OCI-LY1 (cell line): ENCODE measurements around the gene CUBN.

Experiments used
- EZH2 ChIP-seq: fragments of 200-600 bp; sonication (generic), shearing (Covaris generic); IDR thresholded peaks from 2 replicates; pipeline ENCODE4 v1.8.0; 2017; ENCODE audit warnings: borderline replicate concordance, mixed run types, mild to moderate bottlenecking, antibody characterized with exemption, low read length, moderate library complexity, mixed read lengths
- TF ChIP-seq, protein P1 (sequence below): fragments of 200-600 bp; sonication (generic), shearing (Covaris generic); IDR thresholded peaks from 2 replicates; pipeline ENCODE4 v1.5.1; 2017; ENCODE audit warnings: mild to moderate bottlenecking, antibody characterized with exemption, low read length, moderate library complexity, mixed read lengths

DNA sequence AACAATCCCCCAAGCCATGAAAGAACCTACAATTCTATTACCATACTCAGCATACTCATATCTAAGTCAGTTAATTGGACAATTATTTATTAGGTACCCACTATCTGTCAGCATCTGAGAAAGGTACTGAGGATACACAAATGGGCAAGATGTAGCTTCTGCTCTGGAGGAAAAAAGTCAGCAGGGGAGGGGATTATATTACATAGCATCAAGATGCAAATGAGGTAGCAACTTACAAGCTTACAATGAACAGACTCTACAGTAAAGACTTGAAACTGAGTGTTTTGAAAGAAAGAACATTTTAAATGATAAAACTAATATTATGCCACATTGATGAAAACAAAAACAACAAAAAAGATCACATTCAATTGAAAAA, 10.8 kb upstream of the CUBN start:
- TF ChIP-seq, protein P1, sequence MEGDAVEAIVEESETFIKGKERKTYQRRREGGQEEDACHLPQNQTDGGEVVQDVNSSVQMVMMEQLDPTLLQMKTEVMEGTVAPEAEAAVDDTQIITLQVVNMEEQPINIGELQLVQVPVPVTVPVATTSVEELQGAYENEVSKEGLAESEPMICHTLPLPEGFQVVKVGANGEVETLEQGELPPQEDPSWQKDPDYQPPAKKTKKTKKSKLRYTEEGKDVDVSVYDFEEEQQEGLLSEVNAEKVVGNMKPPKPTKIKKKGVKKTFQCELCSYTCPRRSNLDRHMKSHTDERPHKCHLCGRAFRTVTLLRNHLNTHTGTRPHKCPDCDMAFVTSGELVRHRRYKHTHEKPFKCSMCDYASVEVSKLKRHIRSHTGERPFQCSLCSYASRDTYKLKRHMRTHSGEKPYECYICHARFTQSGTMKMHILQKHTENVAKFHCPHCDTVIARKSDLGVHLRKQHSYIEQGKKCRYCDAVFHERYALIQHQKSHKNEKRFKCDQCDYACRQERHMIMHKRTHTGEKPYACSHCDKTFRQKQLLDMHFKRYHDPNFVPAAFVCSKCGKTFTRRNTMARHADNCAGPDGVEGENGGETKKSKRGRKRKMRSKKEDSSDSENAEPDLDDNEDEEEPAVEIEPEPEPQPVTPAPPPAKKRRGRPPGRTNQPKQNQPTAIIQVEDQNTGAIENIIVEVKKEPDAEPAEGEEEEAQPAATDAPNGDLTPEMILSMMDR = no peak
- no peak for TF ChIP-seq EZH2
